GM23338 (cell line): ENCODE data around the gene HORMAD2. TPM values are rescaled to one million over a fixed set of nuclear protein-coding genes. Genes with fewer than 3 reads are reported as not detected.

ENCODE experiments used
- ATAC-seq: fragments of 200-7000 bp; cut with Tn5 transposase; 3 replicates; pipeline ENCODE4 v1.9.1; 2020
- DNase-seq: peaks from one replicate; pipeline ENCODE4 v3.0.0-alpha.2; 2015; ENCODE audit warnings: low spot score
- H2AFZ ChIP-seq: fragments of 200-600 bp; sonication (generic); 2 replicates; pipeline ENCODE4 v1.8.0; 2016; ENCODE audit warnings: antibody characterized with exemption, mild to moderate bottlenecking, moderate library complexity
- H3F3A ChIP-seq: fragments of 200-600 bp; sonication (generic); replicated peaks from 2 replicates; pipeline ENCODE4 v1.8.0; 2017; ENCODE audit warnings: antibody characterized with exemption, mixed run types, low read depth
- H3K27ac ChIP-seq: fragments of 200-600 bp; sonication (generic); 2 replicates; pipeline ENCODE4 v1.6.1; 2016; ENCODE audit warnings: low read depth
- H3K27me3 ChIP-seq: fragments of 200-600 bp; sonication (generic); 2 replicates; pipeline ENCODE4 v1.8.0; 2016; ENCODE audit warnings: mild to moderate bottlenecking, mixed run types, moderate library complexity; ENCODE audit not compliant: insufficient read depth
- H3K36me3 ChIP-seq: fragments of 200-600 bp; sonication (generic); 2 replicates; pipeline ENCODE4 v1.8.0; 2016; ENCODE audit warnings: mild to moderate bottlenecking; ENCODE audit not compliant: insufficient read depth
- H3K4me1 ChIP-seq: fragments of 200-600 bp; sonication (generic); 2 replicates; pipeline ENCODE4 v1.8.0; 2016; ENCODE audit warnings: mild to moderate bottlenecking, moderate library complexity; ENCODE audit not compliant: insufficient read depth
- H3K4me2 ChIP-seq: fragments of 200-600 bp; sonication (generic); 2 replicates; pipeline ENCODE4 v1.7.1; 2017; ENCODE audit warnings: mixed run types
- H3K4me3 ChIP-seq: fragments of 200-600 bp; sonication (generic); 2 replicates; pipeline ENCODE4 v1.6.1; 2016; ENCODE audit warnings: mixed run types
- H3K79me2 ChIP-seq: fragments of 200-600 bp; sonication (generic); replicated peaks from 2 replicates; pipeline ENCODE4 v1.8.0; 2017; ENCODE audit warnings: mild to moderate bottlenecking; ENCODE audit not compliant: insufficient read depth
- H3K9me2 ChIP-seq: fragments of 200-600 bp; sonication (generic); 2 replicates; pipeline ENCODE4 v1.8.0; 2017; ENCODE audit not compliant: insufficient read depth
- H4K20me1 ChIP-seq: fragments of 200-600 bp; sonication (generic); replicated peaks from 2 replicates; pipeline ENCODE4 v1.8.0; 2017; ENCODE audit warnings: mild to moderate bottlenecking; ENCODE audit not compliant: insufficient read depth
- H3K27ac Mint-ChIP-seq: 2 replicates; pipeline ENCODE4 v1.8.0; 2020; ENCODE audit warnings: inconsistent platforms, mild to moderate bottlenecking, moderate library complexity, mixed read lengths
- H3K27me3 Mint-ChIP-seq: 3 replicates; pipeline ENCODE4 v1.8.0; 2022; ENCODE audit warnings: low read depth, mild to moderate bottlenecking, moderate library complexity, mixed read lengths, inconsistent platforms; ENCODE audit not compliant: insufficient read depth, poor library complexity
- H3K36me3 Mint-ChIP-seq: 3 replicates; pipeline ENCODE4 v1.8.0; 2021; ENCODE audit warnings: low read depth, mild to moderate bottlenecking, inconsistent platforms, moderate library complexity, mixed read lengths
- H3K4me1 Mint-ChIP-seq: 3 replicates; pipeline ENCODE4 v1.8.0; 2020; ENCODE audit warnings: mild to moderate bottlenecking, inconsistent platforms, mixed read lengths
- H3K4me3 Mint-ChIP-seq: 3 replicates; pipeline ENCODE4 v1.8.0; 2021; ENCODE audit warnings: moderate library complexity, mild to moderate bottlenecking, inconsistent platforms, mixed read lengths
- H3K9me3 Mint-ChIP-seq: 3 replicates; pipeline ENCODE4 v1.8.0; 2020; ENCODE audit warnings: moderate library complexity, mild to moderate bottlenecking, inconsistent platforms, mixed read lengths
- CREB1 ChIP-seq: fragments of 250-450 bp; sonication (Bioruptor Pico); IDR thresholded peaks from 2 replicates; pipeline ENCODE4 v1.5.0; 2020; ENCODE audit warnings: low read depth, mild to moderate bottlenecking, moderate library complexity
- ETS1 ChIP-seq: IDR thresholded peaks from 2 replicates; pipeline ENCODE4 v1.6.1; 2016; ENCODE audit warnings: antibody characterized with exemption
- EZH2 ChIP-seq: fragments of 200-600 bp; sonication (generic); IDR thresholded peaks from one replicate; pipeline ENCODE4 v1.8.0; 2017; ENCODE audit warnings: antibody characterized with exemption, mild to moderate bottlenecking, low read depth; ENCODE audit not compliant: unreplicated experiment
- EZH2phosphoT487 ChIP-seq: fragments of 200-600 bp; sonication (generic); IDR thresholded peaks from one replicate; pipeline ENCODE4 v1.8.1; 2018; ENCODE audit warnings: antibody characterized with exemption; ENCODE audit not compliant: unreplicated experiment
- JUNB ChIP-seq: IDR thresholded peaks from one replicate; pipeline ENCODE4 v1.6.1; 2016; ENCODE audit warnings: antibody characterized with exemption; ENCODE audit not compliant: unreplicated experiment
- NANOG ChIP-seq: IDR thresholded peaks from 2 replicates; pipeline ENCODE4 v1.6.1; 2016; ENCODE audit warnings: antibody characterized with exemption, borderline replicate concordance
- POLR2AphosphoS5 ChIP-seq: IDR thresholded peaks from 2 replicates; pipeline ENCODE4 v1.6.1; 2016; ENCODE audit warnings: antibody characterized with exemption, low read depth
- REST ChIP-seq: IDR thresholded peaks from one replicate; pipeline ENCODE4 v1.6.1; 2018; ENCODE audit warnings: antibody characterized with exemption; ENCODE audit not compliant: unreplicated experiment
- STAT1 ChIP-seq: IDR thresholded peaks from one replicate; pipeline ENCODE4 v1.6.1; 2016; ENCODE audit warnings: antibody characterized with exemption; ENCODE audit not compliant: unreplicated experiment
- ZNF114 ChIP-seq: fragments of 250-450 bp; sonication (Bioruptor Pico); IDR thresholded peaks from 2 replicates; pipeline ENCODE4 v1.5.0; 2020; ENCODE audit warnings: mild to moderate bottlenecking, moderate library complexity
- ZNF331 ChIP-seq: fragments of 250-450 bp; sonication (Bioruptor Pico); IDR thresholded peaks from 2 replicates; pipeline ENCODE4 v1.5.0; 2020; ENCODE audit warnings: low read depth, mild to moderate bottlenecking, moderate library complexity
- ZNF462 ChIP-seq: fragments of 250-450 bp; sonication (Bioruptor Pico); IDR thresholded peaks from 2 replicates; pipeline ENCODE4 v1.5.0; 2020; ENCODE audit warnings: mild to moderate bottlenecking, moderate library complexity
- polyA plus RNA-seq: library from polyadenylated mRNA; unstranded; fragments of >200 nt; fragmentation: Nextera tagmentation; extraction: Ambion mirVana; gene quantifications from 2 replicates; pipeline ENCODE4 v1.2.1, GENCODE V29; 2016
- total RNA-seq: library from RNA; depleted of rRNA; stranded (reverse); fragments of >200 nt; shearing (Covaris generic); gene quantifications from 2 replicates; pipeline ENCODE4 v1.2.3, GENCODE V29; 2014
- TF ChIP-seq, protein P1 (sequence below), 2 experiments: fragments of 200-600 bp in 1 of 2; sonication (generic) in 1 of 2; conservative IDR thresholded peaks; 2 replicates each; pipeline versions ENCODE4 v1.5.1 to v1.6.1; 2016 to 2017; ENCODE audit warnings: antibody characterized with exemption in 2 of 2, low read depth in 2 of 2, mild to moderate bottlenecking in 2 of 2, moderate library complexity in 1 of 2

The HORMAD2 gene
- total and polyA plus RNA-seq, 2 experiments from 2014 or later, result 0.40 TPM; not detected in 1

GRCh38 chr22:30185549-30185948 is 105.3 kb downstream of the HORMAD2 start:
- Histone ChIP-seq H2AFZ (no peak overlapping the region), H3K4me2 (0 out of 2 replicates have a peak overlapping the region, but pooled peaks have one; percentile 8), H3F3A (no peaks in the 10 kb centered on the region), H4K20me1 (no peaks in the 10 kb centered on the region), H3K4me3 (no peak overlapping the region), H3K4me1 (peaks cover 33% of the 10 kb centered on the region), H3K27me3 (no peaks in the 10 kb centered on the region), H3K36me3 (no peaks in the 10 kb centered on the region), H3K9me2 (no peaks in the 10 kb centered on the region), H3K79me2 (no peaks in the 10 kb centered on the region), H3K27ac (no peak overlapping the region)
- peaks cover 24% of the 10 kb centered on the region; the same call in 2 of the 3 replicates for H3K4me1 Mint-ChIP-seq
- DNase-seq, result no peak
- H3K27ac Mint-ChIP-seq, result no peak overlapping the region
- H3K27me3 Mint-ChIP-seq, result peaks cover 2% of the 10 kb centered on the region
- TF ChIP-seq NANOG (no peak), JUNB (no peak), REST (no peak), CREB1 (CRISPR knock-in tag) (no peak), ZNF331 (no peak), EZH2 (no peak), EZH2phosphoT487 (no peak), POLR2AphosphoS5 (no peak), STAT1 (no peak), ETS1 (no peak), ZNF114 (CRISPR knock-in tag) (no peak), ZNF462 (no peak)
- TF ChIP-seq, protein P1, sequence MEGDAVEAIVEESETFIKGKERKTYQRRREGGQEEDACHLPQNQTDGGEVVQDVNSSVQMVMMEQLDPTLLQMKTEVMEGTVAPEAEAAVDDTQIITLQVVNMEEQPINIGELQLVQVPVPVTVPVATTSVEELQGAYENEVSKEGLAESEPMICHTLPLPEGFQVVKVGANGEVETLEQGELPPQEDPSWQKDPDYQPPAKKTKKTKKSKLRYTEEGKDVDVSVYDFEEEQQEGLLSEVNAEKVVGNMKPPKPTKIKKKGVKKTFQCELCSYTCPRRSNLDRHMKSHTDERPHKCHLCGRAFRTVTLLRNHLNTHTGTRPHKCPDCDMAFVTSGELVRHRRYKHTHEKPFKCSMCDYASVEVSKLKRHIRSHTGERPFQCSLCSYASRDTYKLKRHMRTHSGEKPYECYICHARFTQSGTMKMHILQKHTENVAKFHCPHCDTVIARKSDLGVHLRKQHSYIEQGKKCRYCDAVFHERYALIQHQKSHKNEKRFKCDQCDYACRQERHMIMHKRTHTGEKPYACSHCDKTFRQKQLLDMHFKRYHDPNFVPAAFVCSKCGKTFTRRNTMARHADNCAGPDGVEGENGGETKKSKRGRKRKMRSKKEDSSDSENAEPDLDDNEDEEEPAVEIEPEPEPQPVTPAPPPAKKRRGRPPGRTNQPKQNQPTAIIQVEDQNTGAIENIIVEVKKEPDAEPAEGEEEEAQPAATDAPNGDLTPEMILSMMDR (conservative IDR thresholded peaks at IDR 0.05; ENCODE audit: low read depth in 2 of 2), result no peak
- H3K4me3 Mint-ChIP-seq, result no peak overlapping the region
- no peaks in the 10 kb centered on the region for H3K36me3 Mint-ChIP-seq
- no peak for ATAC-seq
- H3K9me3 Mint-ChIP-seq, result no peaks in the 10 kb centered on the region
